Esophagus squamous epithelium (tissue), 4 donors: Measurements from ENCODE around the gene SIGMAR1.

ENCODE experiments used
- POLR2A ChIP-seq, 4 donors: fragments of 450-650 bp; IDR thresholded peaks; one replicate each; pipeline ENCODE4 v1.6.1; 2017; ENCODE audit warnings: antibody characterized with exemption in 4 of 4, mild to moderate bottlenecking in 4 of 4, moderate library complexity in 3 of 4
- TF ChIP-seq, protein P1 (sequence below), 6 experiments: fragments of 450-650 bp in 4 of 6; fragments of 200-600 bp in 2 of 6; sonication (generic) in 2 of 6; IDR thresholded peaks; one replicate each; pipeline ENCODE4 v1.5.1; 2016 to 2019; ENCODE audit warnings: antibody characterized with exemption in 6 of 6, mild to moderate bottlenecking in 4 of 6, moderate library complexity in 4 of 6

DNA sequence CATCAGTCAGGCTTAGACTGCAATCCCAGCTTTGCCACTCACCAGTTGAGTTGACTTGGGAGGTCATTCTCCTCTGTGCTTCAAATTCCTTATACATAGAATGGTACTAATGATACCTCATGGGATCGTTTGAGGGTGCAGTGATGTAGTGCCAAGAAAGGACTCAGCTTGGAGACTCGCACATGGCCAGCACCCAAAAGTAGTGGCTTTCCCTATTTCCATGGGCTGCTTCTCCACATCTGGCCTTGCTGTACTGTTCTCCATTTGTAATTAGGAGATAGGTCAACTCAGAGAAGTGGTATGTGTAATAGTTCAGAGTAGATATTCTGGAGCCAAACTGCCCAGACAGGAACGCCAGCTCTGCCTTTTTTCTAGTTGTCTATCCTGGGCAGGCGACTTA is 48.0 kb upstream of the SIGMAR1 start:
- TF ChIP-seq, protein P1, sequence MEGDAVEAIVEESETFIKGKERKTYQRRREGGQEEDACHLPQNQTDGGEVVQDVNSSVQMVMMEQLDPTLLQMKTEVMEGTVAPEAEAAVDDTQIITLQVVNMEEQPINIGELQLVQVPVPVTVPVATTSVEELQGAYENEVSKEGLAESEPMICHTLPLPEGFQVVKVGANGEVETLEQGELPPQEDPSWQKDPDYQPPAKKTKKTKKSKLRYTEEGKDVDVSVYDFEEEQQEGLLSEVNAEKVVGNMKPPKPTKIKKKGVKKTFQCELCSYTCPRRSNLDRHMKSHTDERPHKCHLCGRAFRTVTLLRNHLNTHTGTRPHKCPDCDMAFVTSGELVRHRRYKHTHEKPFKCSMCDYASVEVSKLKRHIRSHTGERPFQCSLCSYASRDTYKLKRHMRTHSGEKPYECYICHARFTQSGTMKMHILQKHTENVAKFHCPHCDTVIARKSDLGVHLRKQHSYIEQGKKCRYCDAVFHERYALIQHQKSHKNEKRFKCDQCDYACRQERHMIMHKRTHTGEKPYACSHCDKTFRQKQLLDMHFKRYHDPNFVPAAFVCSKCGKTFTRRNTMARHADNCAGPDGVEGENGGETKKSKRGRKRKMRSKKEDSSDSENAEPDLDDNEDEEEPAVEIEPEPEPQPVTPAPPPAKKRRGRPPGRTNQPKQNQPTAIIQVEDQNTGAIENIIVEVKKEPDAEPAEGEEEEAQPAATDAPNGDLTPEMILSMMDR (IDR thresholded peaks at IDR 0.05), result no peak
- no peak for TF ChIP-seq POLR2A (IDR thresholded peaks at IDR 0.05)
